Fibroblast of skin of scalp (primary cell): ENCODE measurements around the gene RBM18.

Experiments used
- DNase-seq: peaks from one replicate; pipeline ENCODE4 v3.0.0-alpha.2; 2013

The RBM18 gene

GRCh38 chr9:122258886-122259415 lies 5.7 kb downstream of the RBM18 start:
- DNase-seq = no peak

GRCh38 chr9:122256206-122256605 lies 8.4 kb downstream of the RBM18 start:
- no peak for DNase-seq

- DNase-seq = no peak
Measured at GRCh38 chr9:122254761-122255160, 9.9 kb downstream of the RBM18 start.

- no peak for DNase-seq
Measured at GRCh38 chr9:122252796-122253195, 11.8 kb downstream of the RBM18 start.

GRCh38 chr9:122251351-122251750 lies 13.3 kb downstream of the RBM18 start:
- DNase-seq = no peak

GRCh38 chr9:122248448-122248865 lies 16.2 kb downstream of the RBM18 start:
- DNase-seq = no peak

GRCh38 chr9:122246666-122247065 lies 18.0 kb downstream of the RBM18 start:
- no peak for DNase-seq

GRCh38 chr9:122244349-122244748 lies 20.3 kb downstream of the RBM18 start:
- no peak for DNase-seq

GRCh38 chr9:122239722-122240121 lies 24.9 kb downstream of the RBM18 start:
- DNase-seq = no peak

- no peak for DNase-seq
Measured at GRCh38 chr9:122236681-122237080, 28.0 kb downstream of the RBM18 start.

- no peak for DNase-seq
Measured at GRCh38 chr9:122234022-122234748, 30.5 kb downstream of the RBM18 start.

GRCh38 chr9:122232796-122233306 lies 31.8 kb downstream of the RBM18 start:
- DNase-seq = no peak

- DNase-seq = no peak
Measured at GRCh38 chr9:122229485-122229837, 35.2 kb downstream of the RBM18 start.

GRCh38 chr9:122228568-122229484 lies 35.8 kb downstream of the RBM18 start, which contains the start of gene LHX6:
Gene LHX6 (minus strand): TSS chr9:122228957. CDS start chr9:122228740, 217 bp downstream.
- peak; percentile 60 for DNase-seq

- DNase-seq = no peak
Measured at GRCh38 chr9:122228191-122228567, 36.5 kb downstream of the RBM18 start.

- DNase-seq = no peak
Measured at GRCh38 chr9:122227575-122227900, 37.1 kb downstream of the RBM18 start.

- no peak for DNase-seq
Measured at GRCh38 chr9:122226758-122227574, 37.7 kb downstream of the RBM18 start.

GRCh38 chr9:122226142-122226757 lies 38.4 kb downstream of the RBM18 start:
- no peak for DNase-seq

GRCh38 chr9:122225312-122226141 lies 39.1 kb downstream of the RBM18 start:
- no peak for DNase-seq

- DNase-seq = no peak
Measured at GRCh38 chr9:122223435-122223834, 41.2 kb downstream of the RBM18 start.

- no peak for DNase-seq
Measured at GRCh38 chr9:122222791-122223190, 41.8 kb downstream of the RBM18 start.
